Liver (tissue), 3 donors: ENCODE results near the gene PCNX3.

ENCODE experiments used
- FOXA1 ChIP-seq: IDR thresholded peaks from 2 replicates; pipeline ENCODE4 v1.6.1; 2016; ENCODE audit warnings: antibody characterized with exemption
- GABPA ChIP-seq, 2 donors: IDR thresholded peaks in 1 of 2; conservative IDR thresholded peaks in 1 of 2; 2 replicates each; pipeline ENCODE4 v1.6.1; 2016; ENCODE audit warnings: antibody characterized with exemption in 2 of 2, mild to moderate bottlenecking in 1 of 2, moderate library complexity in 1 of 2
- MAX ChIP-seq: IDR thresholded peaks from 2 replicates; pipeline ENCODE4 v1.6.1; 2016; ENCODE audit warnings: antibody characterized with exemption
- RAD21 ChIP-seq, 2 donors: IDR thresholded peaks; 2 replicates each; pipeline ENCODE4 v1.6.1; 2016; ENCODE audit warnings: antibody characterized with exemption in 2 of 2, mild to moderate bottlenecking in 2 of 2
- REST ChIP-seq: IDR thresholded peaks from 2 replicates; pipeline ENCODE4 v1.6.1; 2016; ENCODE audit warnings: antibody characterized with exemption, mild to moderate bottlenecking
- RXRA ChIP-seq, 2 donors: IDR thresholded peaks; 2 replicates each; pipeline ENCODE4 v1.6.1; 2017 to 2018; ENCODE audit warnings: antibody characterized with exemption in 2 of 2, mild to moderate bottlenecking in 1 of 2
- SP1 ChIP-seq: IDR thresholded peaks from 2 replicates; pipeline ENCODE4 v1.6.1; 2018; ENCODE audit warnings: antibody characterized with exemption, mild to moderate bottlenecking
- YY1 ChIP-seq: IDR thresholded peaks from 2 replicates; pipeline ENCODE4 v1.6.1; 2016; ENCODE audit warnings: antibody characterized with exemption, mild to moderate bottlenecking
- ZBTB33 ChIP-seq: IDR thresholded peaks from 2 replicates; pipeline ENCODE4 v1.6.1; 2016; ENCODE audit warnings: antibody characterized with exemption
- TF ChIP-seq, protein P1 (sequence below): fragments of 150-350 bp; IDR thresholded peaks from 2 replicates; pipeline ENCODE4 v1.5.1; 2017; ENCODE audit warnings: improper control_type of control experiment, low read depth, low read length; ENCODE audit not compliant: missing input control
- donor health status: healthy.
- donor health status: healthy.

DNA sequence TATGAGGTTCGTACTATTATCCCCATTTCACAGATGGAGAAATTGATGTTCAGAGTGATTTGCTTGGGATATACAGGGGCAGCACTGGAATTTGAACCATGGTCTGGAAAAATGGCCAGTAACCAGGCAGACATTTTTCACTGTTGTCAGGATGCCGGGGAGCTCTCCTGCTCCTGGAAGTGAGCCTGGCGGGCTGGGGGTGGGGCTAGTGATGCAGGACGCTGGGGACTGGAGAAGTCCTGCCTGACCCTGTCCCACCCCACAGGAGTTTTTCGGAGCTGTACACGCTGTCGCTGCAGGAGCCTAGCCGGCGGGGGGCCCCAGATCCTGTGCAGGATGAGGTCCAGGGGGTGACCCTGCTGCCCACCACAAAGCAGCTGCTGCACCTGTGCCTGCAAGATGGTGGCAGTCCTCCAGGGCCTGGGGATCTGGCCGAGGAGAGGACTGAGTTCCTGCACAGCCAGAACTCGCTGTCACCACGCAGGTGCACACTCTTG is 33.5 kb downstream of the PCNX3 start:
- no peak for TF ChIP-seq RAD21 (IDR thresholded peaks at IDR 0.05)
- no peak for TF ChIP-seq GABPA (IDR thresholded peaks at IDR 0.05 in 1 of 2, conservative IDR thresholded peaks at IDR 0.05 in 1 of 2)
- TF ChIP-seq, protein P1, sequence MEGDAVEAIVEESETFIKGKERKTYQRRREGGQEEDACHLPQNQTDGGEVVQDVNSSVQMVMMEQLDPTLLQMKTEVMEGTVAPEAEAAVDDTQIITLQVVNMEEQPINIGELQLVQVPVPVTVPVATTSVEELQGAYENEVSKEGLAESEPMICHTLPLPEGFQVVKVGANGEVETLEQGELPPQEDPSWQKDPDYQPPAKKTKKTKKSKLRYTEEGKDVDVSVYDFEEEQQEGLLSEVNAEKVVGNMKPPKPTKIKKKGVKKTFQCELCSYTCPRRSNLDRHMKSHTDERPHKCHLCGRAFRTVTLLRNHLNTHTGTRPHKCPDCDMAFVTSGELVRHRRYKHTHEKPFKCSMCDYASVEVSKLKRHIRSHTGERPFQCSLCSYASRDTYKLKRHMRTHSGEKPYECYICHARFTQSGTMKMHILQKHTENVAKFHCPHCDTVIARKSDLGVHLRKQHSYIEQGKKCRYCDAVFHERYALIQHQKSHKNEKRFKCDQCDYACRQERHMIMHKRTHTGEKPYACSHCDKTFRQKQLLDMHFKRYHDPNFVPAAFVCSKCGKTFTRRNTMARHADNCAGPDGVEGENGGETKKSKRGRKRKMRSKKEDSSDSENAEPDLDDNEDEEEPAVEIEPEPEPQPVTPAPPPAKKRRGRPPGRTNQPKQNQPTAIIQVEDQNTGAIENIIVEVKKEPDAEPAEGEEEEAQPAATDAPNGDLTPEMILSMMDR = no peak
- TF ChIP-seq REST = no peak
- TF ChIP-seq RXRA (IDR thresholded peaks at IDR 0.05) = peak in 1 of 2 donors; percentile 14
- TF ChIP-seq ZBTB33 = no peak
- peak; percentile 78 for TF ChIP-seq YY1
- peak; percentile 33 for TF ChIP-seq SP1
- no peak for TF ChIP-seq MAX
- no peak for TF ChIP-seq FOXA1
